ENCODE results near the gene NR1D1. TPM values are rescaled to one million over a fixed set of nuclear protein-coding genes. Genes with fewer than 3 reads are reported as not detected.

NR1D1 gene
- total and polyA plus RNA-seq, 2 of the 13 experiments (the other 11 are each of a cell fraction or from before 2014, with no cell fraction given): 2.1 to 2.7 TPM

GRCh38 chr17:40139566-40140058, 39.2 kb upstream of the NR1D1 start (continued):
- TF ChIP-seq ESRRA (CRISPR knock-in tag; IDR thresholded peaks at IDR 0.05; ENCODE audit: low read depth): no peak
- TF ChIP-seq PBX2 (CRISPR knock-in tag; IDR thresholded peaks at IDR 0.05): no peak
- no peak for TF ChIP-seq MEIS2 (CRISPR knock-in tag; IDR thresholded peaks at IDR 0.05)
- TF ChIP-seq RBAK (CRISPR knock-in tag; IDR thresholded peaks at IDR 0.05): no peak
- TF ChIP-seq RELA (CRISPR knock-in tag; IDR thresholded peaks at IDR 0.05): no peak
- TF ChIP-seq CSRNP2 (CRISPR knock-in tag; conservative IDR thresholded peaks at IDR 0.05; ENCODE audit: low read depth): no peak
- TF ChIP-seq ZNF740 (CRISPR knock-in tag; IDR thresholded peaks at IDR 0.05): no peak
- no peak for TF ChIP-seq ZNF775 (CRISPR knock-in tag; IDR thresholded peaks at IDR 0.05; ENCODE audit: borderline replicate concordance)
- TF ChIP-seq ZNF792 (CRISPR knock-in tag; IDR thresholded peaks at IDR 0.05): no peak; the same call in 1 of the 2 replicates
- no peak for TF ChIP-seq CENPT (CRISPR knock-in tag; IDR thresholded peaks at IDR 0.05; ENCODE audit: low read depth)
- no peak; the same call in 1 of the 2 replicates for TF ChIP-seq SIN3A (IDR thresholded peaks at IDR 0.05; ENCODE audit: borderline replicate concordance, low read depth, low read length)
- TF ChIP-seq ZNF484 (CRISPR knock-in tag; IDR thresholded peaks at IDR 0.05; ENCODE audit: borderline replicate concordance, low read depth): no peak
- peak; percentile 13; the same call in 1 of the 2 replicates for TF ChIP-seq PREB (CRISPR knock-in tag; IDR thresholded peaks at IDR 0.05)
- no peak for TF ChIP-seq ZNF34 (CRISPR knock-in tag; IDR thresholded peaks at IDR 0.05; ENCODE audit: borderline replicate concordance)
- TF ChIP-seq SUZ12 (IDR thresholded peaks at IDR 0.05; ENCODE audit: low read depth, low read length): no peak
- TF ChIP-seq ZNF382 (CRISPR knock-in tag; IDR thresholded peaks at IDR 0.05; ENCODE audit: borderline replicate concordance): no peak
- no peak for TF ChIP-seq ZUFSP (CRISPR knock-in tag; IDR thresholded peaks at IDR 0.05; ENCODE audit: borderline replicate concordance)
- TF ChIP-seq BCLAF1 (IDR thresholded peaks at IDR 0.05): no peak
- TF ChIP-seq RXRB (CRISPR knock-in tag; IDR thresholded peaks at IDR 0.05; ENCODE audit: borderline replicate concordance): peak; percentile 57
- TF ChIP-seq JUNB (CRISPR knock-in tag; IDR thresholded peaks at IDR 0.05; ENCODE audit: borderline replicate concordance): no peak
- TF ChIP-seq SIX4 (CRISPR knock-in tag; IDR thresholded peaks at IDR 0.05): no peak
- no peak for TF ChIP-seq POGZ (CRISPR knock-in tag; IDR thresholded peaks at IDR 0.05)
